ENCODE data around the gene LCLAT1. TPM values are rescaled to one million over a fixed set of nuclear protein-coding genes. Genes with fewer than 3 reads are reported as not detected.

The LCLAT1 gene
- total RNA-seq, 2 experiments from 2014 or later: 9.2 to 19.6 TPM

GRCh38 chr2:30484995-30485394 lies 37.9 kb downstream of the LCLAT1 start:
- Histone ChIP-seq H3K4me3 (ENCODE audit: low read depth, low read length, poor library complexity, severe bottlenecking) (no peak overlapping the region), H3K27ac (ENCODE audit: low read depth, low read length, poor library complexity, severe bottlenecking) (no peak overlapping the region), H3K36me3 (ENCODE audit: insufficient read depth, low read length) (no peaks in the 10 kb centered on the region), H2AFZ (ENCODE audit: low read length) (no peak overlapping the region), H3K4me2 (ENCODE audit: low read length) (no peak overlapping the region), H3K9me2 (ENCODE audit: insufficient read depth, low read length) (no peaks in the 10 kb centered on the region), H3K79me2 (ENCODE audit: insufficient read depth, low read depth, low read length) (peaks cover 5% of the 10 kb centered on the region; the same call in 1 of the 2 replicates), H4K20me1 (ENCODE audit: insufficient read depth, low read length) (no peaks in the 10 kb centered on the region), H3K9me3 (ENCODE audit: low read length) (no peaks in the 10 kb centered on the region), H3K4me1 (ENCODE audit: insufficient read depth, low read length, poor library complexity, severe bottlenecking) (no peaks in the 10 kb centered on the region)
- ChIA-PET POLR2A (no interaction called here), CTCF (ENCODE audit: unreplicated experiment) (no interaction called here)
- no peak for TF ChIP-seq EZH2phosphoT487 (IDR thresholded peaks at IDR 0.05; ENCODE audit: borderline replicate concordance, low read depth, low read length)
- TF ChIP-seq, protein P1, sequence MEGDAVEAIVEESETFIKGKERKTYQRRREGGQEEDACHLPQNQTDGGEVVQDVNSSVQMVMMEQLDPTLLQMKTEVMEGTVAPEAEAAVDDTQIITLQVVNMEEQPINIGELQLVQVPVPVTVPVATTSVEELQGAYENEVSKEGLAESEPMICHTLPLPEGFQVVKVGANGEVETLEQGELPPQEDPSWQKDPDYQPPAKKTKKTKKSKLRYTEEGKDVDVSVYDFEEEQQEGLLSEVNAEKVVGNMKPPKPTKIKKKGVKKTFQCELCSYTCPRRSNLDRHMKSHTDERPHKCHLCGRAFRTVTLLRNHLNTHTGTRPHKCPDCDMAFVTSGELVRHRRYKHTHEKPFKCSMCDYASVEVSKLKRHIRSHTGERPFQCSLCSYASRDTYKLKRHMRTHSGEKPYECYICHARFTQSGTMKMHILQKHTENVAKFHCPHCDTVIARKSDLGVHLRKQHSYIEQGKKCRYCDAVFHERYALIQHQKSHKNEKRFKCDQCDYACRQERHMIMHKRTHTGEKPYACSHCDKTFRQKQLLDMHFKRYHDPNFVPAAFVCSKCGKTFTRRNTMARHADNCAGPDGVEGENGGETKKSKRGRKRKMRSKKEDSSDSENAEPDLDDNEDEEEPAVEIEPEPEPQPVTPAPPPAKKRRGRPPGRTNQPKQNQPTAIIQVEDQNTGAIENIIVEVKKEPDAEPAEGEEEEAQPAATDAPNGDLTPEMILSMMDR (conservative IDR thresholded peaks at IDR 0.05; ENCODE audit: low read length): no peak
- DNase-seq (ENCODE audit: low spot score): no peak
- no TSS peak for BruUV-seq (replicated peaks)
- intact Hi-C loops (cut with micrococcal nuclease; ENCODE audit: unreplicated experiment): no loop called here

- intact Hi-C loops (cut with micrococcal nuclease; ENCODE audit: unreplicated experiment): no loop called here
- H3K9me2 ChIP-seq (ENCODE audit: insufficient read depth, low read length): no peaks in the 10 kb centered on the region
- TF ChIP-seq EZH2phosphoT487 (IDR thresholded peaks at IDR 0.05; ENCODE audit: borderline replicate concordance, low read depth, low read length): no peak
- TF ChIP-seq, protein P1 (conservative IDR thresholded peaks at IDR 0.05; ENCODE audit: low read length): no peak
- H3K4me3 ChIP-seq (ENCODE audit: low read depth, low read length, poor library complexity, severe bottlenecking): no peak overlapping the region
- H3K27ac ChIP-seq (ENCODE audit: low read depth, low read length, poor library complexity, severe bottlenecking): no peak overlapping the region
- no TSS peak for BruUV-seq (replicated peaks)
- no peaks in the 10 kb centered on the region for H3K36me3 ChIP-seq (ENCODE audit: insufficient read depth, low read length)
- ChIA-PET POLR2A (no interaction called here), CTCF (ENCODE audit: unreplicated experiment) (no interaction called here)
- no peaks in the 10 kb centered on the region for H3K4me1 ChIP-seq (ENCODE audit: insufficient read depth, low read length, poor library complexity, severe bottlenecking)
- no peak overlapping the region for H3K4me2 ChIP-seq (ENCODE audit: low read length)
- peaks cover 5% of the 10 kb centered on the region; the same call in 1 of the 2 replicates for H3K79me2 ChIP-seq (ENCODE audit: insufficient read depth, low read depth, low read length)
- H2AFZ ChIP-seq (ENCODE audit: low read length): no peak overlapping the region
- no peaks in the 10 kb centered on the region for H4K20me1 ChIP-seq (ENCODE audit: insufficient read depth, low read length)
- no peak for DNase-seq (ENCODE audit: low spot score)
- no peaks in the 10 kb centered on the region for H3K9me3 ChIP-seq (ENCODE audit: low read length)
These were observed 39.6 kb downstream of the LCLAT1 start for GRCh38 chr2:30486655-30487054.

- Histone ChIP-seq H3K4me1 (ENCODE audit: insufficient read depth, low read length, poor library complexity, severe bottlenecking) (no peaks in the 10 kb centered on the region), H3K4me2 (ENCODE audit: low read length) (no peak overlapping the region), H3K9me2 (ENCODE audit: insufficient read depth, low read length) (no peaks in the 10 kb centered on the region), H3K9me3 (ENCODE audit: low read length) (no peaks in the 10 kb centered on the region), H4K20me1 (ENCODE audit: insufficient read depth, low read length) (no peaks in the 10 kb centered on the region), H2AFZ (ENCODE audit: low read length) (no peak overlapping the region), H3K36me3 (ENCODE audit: insufficient read depth, low read length) (no peaks in the 10 kb centered on the region), H3K79me2 (ENCODE audit: insufficient read depth, low read depth, low read length) (peaks cover 5% of the 10 kb centered on the region; the same call in 1 of the 2 replicates), H3K27ac (ENCODE audit: low read depth, low read length, poor library complexity, severe bottlenecking) (no peak overlapping the region), H3K4me3 (ENCODE audit: low read depth, low read length, poor library complexity, severe bottlenecking) (no peak overlapping the region)
- no peak for DNase-seq (ENCODE audit: low spot score)
- no TSS peak for BruUV-seq (replicated peaks)
- TF ChIP-seq, protein P1 (conservative IDR thresholded peaks at IDR 0.05; ENCODE audit: low read length): no peak
- no peak for TF ChIP-seq EZH2phosphoT487 (IDR thresholded peaks at IDR 0.05; ENCODE audit: borderline replicate concordance, low read depth, low read length)
- POLR2A ChIA-PET: no interaction called here
- intact Hi-C loops (cut with micrococcal nuclease; ENCODE audit: unreplicated experiment): no loop called here
- CTCF ChIA-PET (ENCODE audit: unreplicated experiment): no interaction called here
These were observed 40.6 kb downstream of the LCLAT1 start for GRCh38 chr2:30487603-30488002.

Data from OCI-LY7 (cell line).